Tibial nerve (tissue), 4 donors: Measurements from ENCODE around the gene ABCA13. TPM values are rescaled to one million over a fixed set of nuclear protein-coding genes. Genes with fewer than 3 reads are reported as not detected.

Experiments
- DNase-seq, 2 donors: peaks; one replicate each; pipeline ENCODE4 v3.0.0-alpha.2; 2019; ENCODE audit warnings: low spot score in 2 of 2
- H3K27ac ChIP-seq, 4 donors: fragments of 200-600 bp; sonication (generic) in 3 of 4; one replicate each; pipeline ENCODE4 v1.5.1; 2017 to 2019; ENCODE audit warnings: mild to moderate bottlenecking in 1 of 4
- H3K27me3 ChIP-seq, 2 donors: fragments of 200-600 bp; sonication (generic) in 1 of 2; one replicate each; pipeline versions ENCODE4 v1.5.1 to v1.6.0; 2017 to 2019
- H3K36me3 ChIP-seq, 3 donors: fragments of 200-600 bp; sonication (generic); one replicate each; pipeline ENCODE4 v1.5.1; 2018 to 2019
- H3K4me1 ChIP-seq, 4 donors: fragments of 200-600 bp; sonication (generic) in 3 of 4; one replicate each; pipeline ENCODE4 v1.5.1; 2017 to 2019
- H3K4me3 ChIP-seq, 4 donors: fragments of 200-600 bp; sonication (generic) in 3 of 4; one replicate each; pipeline ENCODE4 v1.5.1; 2017 to 2019; ENCODE audit warnings: mild to moderate bottlenecking in 1 of 4, moderate library complexity in 1 of 4
- H3K9me3 ChIP-seq, 4 donors: fragments of 200-600 bp; sonication (generic) in 3 of 4; one replicate each; pipeline ENCODE4 v1.5.1; 2017 to 2019
- EP300 ChIP-seq, 2 donors: sonication (generic); formaldehyde crosslinking; IDR thresholded peaks; one replicate each; pipeline ENCODE4 v1.6.1; 2017; ENCODE audit warnings: antibody characterized with exemption in 2 of 2, mild to moderate bottlenecking in 1 of 2
- POLR2A ChIP-seq, 2 donors: fragments of 450-650 bp; IDR thresholded peaks; one replicate each; pipeline ENCODE4 v1.6.1; 2017; ENCODE audit warnings: antibody characterized with exemption in 2 of 2, mild to moderate bottlenecking in 2 of 2, moderate library complexity in 2 of 2
- WGBS, 2 donors: methylation state at CpG; one replicate each; pipeline ENCODE4 v1.1.5; 2018; 5-methylcytosine and 5-hydroxymethylcytosine counted together
- total RNA-seq, 4 donors: library from RNA; depleted of rRNA; stranded (reverse); fragments of >200 nt; gene quantifications; one replicate each; pipeline ENCODE4 v1.1.0, GENCODE V29; 2016
- TF ChIP-seq, protein P1 (sequence below), 5 experiments: fragments of 200-600 bp in 3 of 5; fragments of 450-650 bp in 2 of 5; sonication (generic) in 3 of 5; IDR thresholded peaks; one replicate each; pipeline ENCODE4 v1.5.1; 2016 to 2019; ENCODE audit warnings: antibody characterized with exemption in 5 of 5, mild to moderate bottlenecking in 3 of 5, moderate library complexity in 2 of 5

The ABCA13 gene
- total RNA-seq, 4 donors from 2014 or later = 0.90 to 4.6 (median 3.6) TPM

DNA sequence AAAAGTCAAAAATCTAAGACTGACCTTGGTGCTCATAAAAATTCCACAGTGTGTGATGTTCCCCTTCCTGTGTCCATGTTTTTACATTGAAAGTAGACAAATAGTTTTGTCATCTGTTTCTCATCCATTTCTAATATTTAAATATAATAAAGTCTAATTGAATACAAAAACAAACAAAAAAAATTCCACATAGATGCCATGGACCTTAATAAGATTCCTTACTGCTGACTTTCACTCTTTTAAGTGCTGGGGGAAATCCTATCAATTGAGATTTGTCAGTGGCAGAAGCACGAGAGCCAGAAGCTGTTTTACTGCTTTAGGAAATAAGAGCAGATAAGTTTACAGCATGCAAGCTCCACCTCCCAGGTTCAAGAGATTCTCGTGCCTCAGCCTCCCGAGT is 310.0 kb downstream of the ABCA13 start:
- H3K4me3 ChIP-seq = no peak overlapping the region
- no peaks in the 10 kb centered on the region for H3K36me3 ChIP-seq
- no peak overlapping the region for H3K27ac ChIP-seq
- no peak for TF ChIP-seq POLR2A (IDR thresholded peaks at IDR 0.05)
- TF ChIP-seq, protein P1, sequence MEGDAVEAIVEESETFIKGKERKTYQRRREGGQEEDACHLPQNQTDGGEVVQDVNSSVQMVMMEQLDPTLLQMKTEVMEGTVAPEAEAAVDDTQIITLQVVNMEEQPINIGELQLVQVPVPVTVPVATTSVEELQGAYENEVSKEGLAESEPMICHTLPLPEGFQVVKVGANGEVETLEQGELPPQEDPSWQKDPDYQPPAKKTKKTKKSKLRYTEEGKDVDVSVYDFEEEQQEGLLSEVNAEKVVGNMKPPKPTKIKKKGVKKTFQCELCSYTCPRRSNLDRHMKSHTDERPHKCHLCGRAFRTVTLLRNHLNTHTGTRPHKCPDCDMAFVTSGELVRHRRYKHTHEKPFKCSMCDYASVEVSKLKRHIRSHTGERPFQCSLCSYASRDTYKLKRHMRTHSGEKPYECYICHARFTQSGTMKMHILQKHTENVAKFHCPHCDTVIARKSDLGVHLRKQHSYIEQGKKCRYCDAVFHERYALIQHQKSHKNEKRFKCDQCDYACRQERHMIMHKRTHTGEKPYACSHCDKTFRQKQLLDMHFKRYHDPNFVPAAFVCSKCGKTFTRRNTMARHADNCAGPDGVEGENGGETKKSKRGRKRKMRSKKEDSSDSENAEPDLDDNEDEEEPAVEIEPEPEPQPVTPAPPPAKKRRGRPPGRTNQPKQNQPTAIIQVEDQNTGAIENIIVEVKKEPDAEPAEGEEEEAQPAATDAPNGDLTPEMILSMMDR (IDR thresholded peaks at IDR 0.05) = no peak
- TF ChIP-seq EP300 (IDR thresholded peaks at IDR 0.05) = no peak
- 44 to 58% methylated on average over 3 of the region's 3 CpGs for WGBS, 2 donors
- no peaks in the 10 kb centered on the region for H3K27me3 ChIP-seq
- DNase-seq = no peak
- H3K9me3 ChIP-seq = no peaks in the 10 kb centered on the region
- no peaks in the 10 kb centered on the region for H3K4me1 ChIP-seq

DNA sequence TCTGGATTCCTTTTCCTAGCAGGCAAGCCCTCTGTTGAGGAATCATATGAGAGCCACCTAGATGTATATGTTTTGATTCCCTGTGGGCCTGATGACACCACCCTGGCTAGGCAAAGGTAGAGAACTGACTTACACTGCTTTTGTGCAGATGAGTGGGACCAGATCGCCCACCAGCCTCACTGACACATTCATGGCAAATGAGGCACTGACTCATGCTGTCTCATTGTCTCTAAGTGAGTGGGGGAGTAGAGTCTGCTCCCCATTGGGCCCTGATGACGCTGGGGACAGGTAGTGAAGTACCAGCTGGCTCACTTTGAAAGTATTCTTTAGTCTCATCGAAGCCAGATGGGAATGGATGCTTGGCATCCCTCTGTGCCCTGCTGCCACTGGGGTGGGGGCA is 326.3 kb downstream of the ABCA13 start:
- no peak overlapping the region for H3K4me3 ChIP-seq
- no peak for DNase-seq
- H3K27me3 ChIP-seq = no peaks in the 10 kb centered on the region
- H3K4me1 ChIP-seq = no peaks in the 10 kb centered on the region
- peaks cover 0 to 17% (median 0%) of the 10 kb centered on the region in 4 donors for H3K9me3 ChIP-seq
- WGBS, 2 donors = 92 to 96% methylated on average over 3 of the region's 3 CpGs
- H3K36me3 ChIP-seq = no peaks in the 10 kb centered on the region
- no peak overlapping the region for H3K27ac ChIP-seq
- TF ChIP-seq EP300 (IDR thresholded peaks at IDR 0.05) (no peak), POLR2A (IDR thresholded peaks at IDR 0.05) (no peak)
- TF ChIP-seq, protein P1 (IDR thresholded peaks at IDR 0.05) = no peak

DNA sequence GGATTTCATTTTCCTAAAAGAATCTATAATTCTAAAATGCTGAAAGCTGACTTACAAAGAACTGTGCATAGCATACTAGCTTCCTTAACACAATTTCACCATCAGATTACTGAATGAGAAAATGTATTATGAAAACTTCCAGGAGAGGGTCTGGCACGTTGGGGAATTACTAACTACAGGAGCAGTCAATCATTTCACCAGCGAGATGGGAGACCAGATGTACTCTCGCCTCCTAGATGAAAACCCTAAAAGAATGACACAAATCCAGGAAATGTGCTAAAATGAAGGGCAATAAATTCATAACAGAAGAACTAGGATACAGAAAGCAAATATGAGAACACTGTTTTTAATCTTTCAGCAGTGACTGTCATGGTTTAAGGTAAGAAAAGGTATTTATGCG is 330.8 kb downstream of the ABCA13 start:
- Histone ChIP-seq H3K27me3 (no peaks in the 10 kb centered on the region), H3K27ac (no peak overlapping the region), H3K36me3 (no peaks in the 10 kb centered on the region), H3K4me3 (no peak overlapping the region), H3K9me3 (peaks cover 0 to 9% (median 0%) of the 10 kb centered on the region in 4 donors), H3K4me1 (no peaks in the 10 kb centered on the region)
- DNase-seq = no peak
- WGBS, 2 donors = 75 to 78% methylated on average over 4 of the region's 4 CpGs
- no peak for TF ChIP-seq EP300 (IDR thresholded peaks at IDR 0.05)
- TF ChIP-seq POLR2A (IDR thresholded peaks at IDR 0.05) = no peak
- TF ChIP-seq, protein P1 (IDR thresholded peaks at IDR 0.05) = no peak

DNA sequence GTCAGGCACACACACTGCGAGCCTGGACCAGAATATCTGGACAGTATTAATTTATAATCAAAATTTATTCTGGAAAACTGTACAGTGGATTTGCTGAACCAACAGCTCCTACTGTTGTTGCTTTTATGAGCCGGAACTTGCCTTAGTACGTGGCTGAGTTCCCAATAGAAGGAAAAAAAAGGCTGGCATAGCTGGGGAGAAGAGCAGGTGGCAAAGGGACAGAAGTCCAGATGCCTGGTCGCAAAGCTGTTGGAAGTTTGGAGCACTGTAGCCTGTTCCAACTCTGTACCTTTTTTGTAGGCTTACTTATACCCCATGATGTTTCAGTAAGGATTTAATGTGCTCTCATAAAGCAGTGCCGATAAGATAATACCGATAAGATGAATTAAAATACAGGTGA is 333.8 kb downstream of the ABCA13 start:
- TF ChIP-seq, protein P1 (IDR thresholded peaks at IDR 0.05) = no peak
- no peak for TF ChIP-seq EP300 (IDR thresholded peaks at IDR 0.05)
- TF ChIP-seq POLR2A (IDR thresholded peaks at IDR 0.05) = no peak
- H3K27me3 ChIP-seq = no peaks in the 10 kb centered on the region
- no peaks in the 10 kb centered on the region for H3K36me3 ChIP-seq
- WGBS, 2 donors = 92 to 95% methylated on average over 6 of the region's 6 CpGs
- H3K9me3 ChIP-seq = no peaks in the 10 kb centered on the region
- no peaks in the 10 kb centered on the region for H3K4me1 ChIP-seq
- no peak overlapping the region for H3K4me3 ChIP-seq
- no peak overlapping the region for H3K27ac ChIP-seq
- no peak for DNase-seq

DNA sequence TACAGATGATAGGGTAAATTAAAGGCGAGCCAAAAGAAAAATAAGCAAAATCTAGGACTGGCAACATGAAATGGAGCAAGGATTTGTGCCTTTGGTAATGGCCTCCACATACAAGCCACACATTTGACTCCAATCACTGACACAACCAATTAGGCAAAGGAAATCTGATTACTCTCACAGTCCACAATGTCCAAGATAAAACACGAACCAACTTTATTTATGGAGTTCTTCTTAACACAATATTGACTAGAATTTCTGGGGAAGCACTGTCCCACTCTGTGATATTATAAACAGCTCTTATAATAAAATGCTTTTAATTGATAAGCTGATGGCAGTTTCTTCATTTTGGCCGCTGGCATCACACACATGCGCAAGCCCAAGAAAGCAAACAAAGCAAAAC is 334.2 kb downstream of the ABCA13 start:
- WGBS, 2 donors = 91 to 97% methylated on average over 4 of the region's 4 CpGs
- Histone ChIP-seq H3K4me3 (no peak overlapping the region), H3K4me1 (no peaks in the 10 kb centered on the region), H3K27me3 (no peaks in the 10 kb centered on the region), H3K9me3 (no peaks in the 10 kb centered on the region), H3K27ac (no peak overlapping the region), H3K36me3 (no peaks in the 10 kb centered on the region)
- DNase-seq = no peak
- no peak for TF ChIP-seq POLR2A (IDR thresholded peaks at IDR 0.05)

DNA sequence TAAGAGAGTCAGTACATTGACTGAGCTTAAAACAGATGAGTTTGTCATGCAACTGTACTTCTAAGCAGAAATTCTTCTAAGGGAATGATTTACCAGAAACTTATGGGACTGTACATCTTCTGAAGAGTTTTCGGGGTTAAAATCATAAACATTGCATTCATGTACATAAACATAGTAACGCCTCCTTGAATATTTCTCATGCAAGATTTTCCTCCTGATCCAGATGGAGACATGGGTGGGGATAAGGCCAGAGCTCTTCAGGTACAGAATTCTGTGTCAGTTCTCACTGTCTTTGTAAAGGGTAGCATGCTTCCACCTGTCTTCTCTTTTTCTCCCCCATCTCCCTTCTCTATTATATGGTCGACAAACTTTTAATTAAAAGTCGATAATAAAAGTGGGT is 335.3 kb downstream of the ABCA13 start:
- WGBS, 2 donors = 87% methylated on average over 4 of the region's 4 CpGs
- H3K9me3 ChIP-seq = no peaks in the 10 kb centered on the region
- H3K4me3 ChIP-seq = no peak overlapping the region
- no peaks in the 10 kb centered on the region for H3K4me1 ChIP-seq
- H3K36me3 ChIP-seq = no peaks in the 10 kb centered on the region
- H3K27me3 ChIP-seq = no peaks in the 10 kb centered on the region
- no peak for DNase-seq
- TF ChIP-seq, protein P1 (IDR thresholded peaks at IDR 0.05) = no peak
- TF ChIP-seq POLR2A (IDR thresholded peaks at IDR 0.05) (no peak), EP300 (IDR thresholded peaks at IDR 0.05) (no peak)
- no peak overlapping the region for H3K27ac ChIP-seq
